T-helper 2 cell treated with Interferon-gamma antibody and Interleukin-4, amounts not matched to agents 100 ng/mL and 5 ng/mL, for 36 hours (primary cell): ENCODE results near the gene FGGY. TPM values are rescaled to one million over a fixed set of nuclear protein-coding genes. Genes with fewer than 3 reads are reported as not detected.
"Not testable (repeated sequence)": the region's sequence is repeated elsewhere in the genome, so short reads cannot be mapped to it uniquely, and the experiment has no call there.

ENCODE experiments used
- intact Hi-C: fragments of 100-400 bp; cut with micrococcal nuclease; formaldehyde crosslinking; loops from one replicate; pipeline ENCODE4 v1.15.1; 2023
- total RNA-seq: library from RNA; stranded (reverse); gene quantifications from 2 replicates; pipeline ENCODE4 v1.2.3, GENCODE V29; 2022

The FGGY gene
- total RNA-seq, 1 donor from 2014 or later: 10.7 TPM

- intact Hi-C loops: no loop called here
Observed at GRCh38 chr1:59345221-59345620, 48.3 kb downstream of the FGGY start.

GRCh38 chr1:59346429-59346828 lies 49.5 kb downstream of the FGGY start:
- intact Hi-C loops: no loop called here

GRCh38 chr1:59349101-59349500 lies 52.2 kb downstream of the FGGY start:
- intact Hi-C loops: no loop called here

GRCh38 chr1:59350521-59350920 lies 53.6 kb downstream of the FGGY start:
- intact Hi-C loops: no loop called here

GRCh38 chr1:59352065-59352464 lies 55.2 kb downstream of the FGGY start:
- intact Hi-C loops: no loop called here

GRCh38 chr1:59353453-59353852 lies 56.6 kb downstream of the FGGY start:
- intact Hi-C loops: no loop called here

- intact Hi-C loops: not testable (repeated sequence)
Observed at GRCh38 chr1:59354239-59354638, 57.3 kb downstream of the FGGY start.

GRCh38 chr1:59354709-59355337 lies 57.9 kb downstream of the FGGY start:
- intact Hi-C loops: no loop called here

GRCh38 chr1:59355361-59355760 lies 58.5 kb downstream of the FGGY start:
- intact Hi-C loops: no loop called here

- intact Hi-C loops: no loop called here
Observed at GRCh38 chr1:59356627-59357026, 59.7 kb downstream of the FGGY start.

GRCh38 chr1:59357645-59358320 lies 60.9 kb downstream of the FGGY start:
- intact Hi-C loops: no loop called here

- intact Hi-C loops: no loop called here
Observed at GRCh38 chr1:59359325-59359724, 62.4 kb downstream of the FGGY start.

GRCh38 chr1:59360170-59360569 lies 63.3 kb downstream of the FGGY start:
- intact Hi-C loops: no loop called here

GRCh38 chr1:59360729-59361128 lies 63.8 kb downstream of the FGGY start:
- intact Hi-C loops: no loop called here

GRCh38 chr1:59361766-59362165 lies 64.9 kb downstream of the FGGY start:
- intact Hi-C loops: no loop called here

- intact Hi-C loops: no loop called here
Observed at GRCh38 chr1:59364037-59364436, 67.1 kb downstream of the FGGY start.

GRCh38 chr1:59366346-59366745 lies 69.5 kb downstream of the FGGY start:
- intact Hi-C loops: no loop called here

- intact Hi-C loops: no loop called here
Observed at GRCh38 chr1:59367301-59368007, 70.6 kb downstream of the FGGY start.

- intact Hi-C loops: no loop called here
Observed at GRCh38 chr1:59368008-59368670, 71.2 kb downstream of the FGGY start.

- intact Hi-C loops: no loop called here
Observed at GRCh38 chr1:59375321-59376220, 78.7 kb downstream of the FGGY start.

GRCh38 chr1:59377350-59377904 lies 80.5 kb downstream of the FGGY start:
- intact Hi-C loops: no loop called here
